HG03066 (cell line): ENCODE results near the gene GPR17.

Experiments used
- ATAC-seq: cut with Tn5 transposase; IDR thresholded peaks from one replicate; pipeline ENCODE4 v1.9.1; 2021; ENCODE audit warnings: low read depth; ENCODE audit not compliant: unreplicated experiment

Gene GPR17

GRCh38 chr2:127612111-127612822 lies 33.7 kb upstream of the GPR17 start:
- ATAC-seq, result no peak

- no peak for ATAC-seq
These were observed 31.7 kb upstream of the GPR17 start for GRCh38 chr2:127614246-127614645.

GRCh38 chr2:127614731-127615130 lies 31.2 kb upstream of the GPR17 start:
- ATAC-seq, result no peak

- no peak for ATAC-seq
These were observed 30.3 kb upstream of the GPR17 start for GRCh38 chr2:127615511-127616166.

GRCh38 chr2:127618551-127619202 lies 27.3 kb upstream of the GPR17 start:
- no peak for ATAC-seq

- no peak for ATAC-seq
These were observed 26.8 kb upstream of the GPR17 start for GRCh38 chr2:127619203-127619590.

- no peak for ATAC-seq
These were observed 25.9 kb upstream of the GPR17 start for GRCh38 chr2:127619877-127620705.

- no peak for ATAC-seq
These were observed 25.1 kb upstream of the GPR17 start for GRCh38 chr2:127620866-127621265.

- ATAC-seq, result no peak
These were observed 23.9 kb upstream of the GPR17 start for GRCh38 chr2:127621981-127622431.

- no peak for ATAC-seq
These were observed 23.2 kb upstream of the GPR17 start for GRCh38 chr2:127622561-127623387.

- no peak for ATAC-seq
These were observed 22.3 kb upstream of the GPR17 start for GRCh38 chr2:127623388-127624319.

- no peak for ATAC-seq
These were observed 21.6 kb upstream of the GPR17 start for GRCh38 chr2:127624320-127624755.

GRCh38 chr2:127624756-127625571 lies 21.0 kb upstream of the GPR17 start:
- no peak for ATAC-seq

- no peak for ATAC-seq
These were observed 20.4 kb upstream of the GPR17 start for GRCh38 chr2:127625572-127625951.

GRCh38 chr2:127626175-127626574 lies 19.8 kb upstream of the GPR17 start:
- no peak for ATAC-seq

GRCh38 chr2:127626917-127627739 lies 18.8 kb upstream of the GPR17 start:
- no peak for ATAC-seq
